SK-N-SH (cell line): Measurements from ENCODE around the gene PAFAH1B1.

ENCODE experiments used
- EZH2phosphoT487 ChIP-seq: fragments of 200-600 bp; sonication (generic); IDR thresholded peaks from 2 replicates; pipeline ENCODE4 v1.6.1; 2017; ENCODE audit warnings: low read depth, mixed run types, mild to moderate bottlenecking, antibody characterized with exemption, moderate library complexity, borderline replicate concordance
- FOXM1 ChIP-seq: IDR thresholded peaks from 2 replicates; pipeline ENCODE4 v1.4.0; 2012; ENCODE audit warnings: low read depth, mild to moderate bottlenecking
- MEF2A ChIP-seq: IDR thresholded peaks from 2 replicates; pipeline ENCODE4 v1.4.0; 2012; ENCODE audit warnings: low read depth, borderline replicate concordance
- MXI1 ChIP-seq: IDR thresholded peaks from 2 replicates; pipeline ENCODE4 v1.6.1; 2012; ENCODE audit warnings: mild to moderate bottlenecking, low read depth, low read length, improper control_type of control experiment
- POLR2AphosphoS5 ChIP-seq: IDR thresholded peaks from 2 replicates; pipeline ENCODE4 v1.6.1; 2012; ENCODE audit warnings: low read depth, low read length
- TAF1 ChIP-seq: IDR thresholded peaks from 2 replicates; pipeline ENCODE4 v1.6.1; 2012; ENCODE audit warnings: low read depth, mild to moderate bottlenecking, low read length, moderate library complexity, borderline replicate concordance
- TF ChIP-seq, protein P1 (sequence below): fragments of 200-600 bp; sonication (generic); IDR thresholded peaks from 2 replicates; pipeline ENCODE4 v1.6.1; 2017; ENCODE audit warnings: antibody characterized with exemption, mild to moderate bottlenecking, moderate library complexity
- TF ChIP-seq, protein P2 (sequence below): IDR thresholded peaks from 2 replicates; pipeline ENCODE4 v1.4.0; 2012; ENCODE audit warnings: low read depth, borderline replicate concordance
- TF ChIP-seq, protein P3 (sequence below): IDR thresholded peaks from 2 replicates; pipeline ENCODE4 v1.6.1; 2012; ENCODE audit warnings: mild to moderate bottlenecking, low read depth, low read length, moderate library complexity

DNA sequence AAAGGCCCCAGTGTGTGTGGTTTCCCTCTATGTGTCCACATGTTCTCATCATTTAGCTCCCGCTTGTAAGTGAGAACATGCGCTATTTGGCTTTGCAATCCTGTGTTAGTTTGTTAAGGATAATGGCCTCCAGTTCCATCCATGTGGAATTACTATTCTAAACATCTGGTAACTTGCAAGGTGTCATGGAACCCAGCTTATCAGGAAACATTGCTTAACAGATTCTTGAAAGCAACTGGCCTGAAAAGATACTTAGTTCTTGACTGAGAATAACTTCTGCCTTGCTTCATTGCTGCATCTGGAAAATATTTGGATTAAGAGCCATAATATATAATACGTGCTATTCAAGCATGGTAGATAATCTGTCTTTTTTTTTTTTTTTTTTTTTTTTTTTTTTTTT is 27.8 kb downstream of the PAFAH1B1 start:
- TF ChIP-seq, protein P1, sequence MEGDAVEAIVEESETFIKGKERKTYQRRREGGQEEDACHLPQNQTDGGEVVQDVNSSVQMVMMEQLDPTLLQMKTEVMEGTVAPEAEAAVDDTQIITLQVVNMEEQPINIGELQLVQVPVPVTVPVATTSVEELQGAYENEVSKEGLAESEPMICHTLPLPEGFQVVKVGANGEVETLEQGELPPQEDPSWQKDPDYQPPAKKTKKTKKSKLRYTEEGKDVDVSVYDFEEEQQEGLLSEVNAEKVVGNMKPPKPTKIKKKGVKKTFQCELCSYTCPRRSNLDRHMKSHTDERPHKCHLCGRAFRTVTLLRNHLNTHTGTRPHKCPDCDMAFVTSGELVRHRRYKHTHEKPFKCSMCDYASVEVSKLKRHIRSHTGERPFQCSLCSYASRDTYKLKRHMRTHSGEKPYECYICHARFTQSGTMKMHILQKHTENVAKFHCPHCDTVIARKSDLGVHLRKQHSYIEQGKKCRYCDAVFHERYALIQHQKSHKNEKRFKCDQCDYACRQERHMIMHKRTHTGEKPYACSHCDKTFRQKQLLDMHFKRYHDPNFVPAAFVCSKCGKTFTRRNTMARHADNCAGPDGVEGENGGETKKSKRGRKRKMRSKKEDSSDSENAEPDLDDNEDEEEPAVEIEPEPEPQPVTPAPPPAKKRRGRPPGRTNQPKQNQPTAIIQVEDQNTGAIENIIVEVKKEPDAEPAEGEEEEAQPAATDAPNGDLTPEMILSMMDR, result no peak
- TF ChIP-seq POLR2AphosphoS5, result no peak
- no peak for TF ChIP-seq EZH2phosphoT487
- no peak for TF ChIP-seq TAF1
- TF ChIP-seq MXI1, result no peak
- TF ChIP-seq, protein P2, sequence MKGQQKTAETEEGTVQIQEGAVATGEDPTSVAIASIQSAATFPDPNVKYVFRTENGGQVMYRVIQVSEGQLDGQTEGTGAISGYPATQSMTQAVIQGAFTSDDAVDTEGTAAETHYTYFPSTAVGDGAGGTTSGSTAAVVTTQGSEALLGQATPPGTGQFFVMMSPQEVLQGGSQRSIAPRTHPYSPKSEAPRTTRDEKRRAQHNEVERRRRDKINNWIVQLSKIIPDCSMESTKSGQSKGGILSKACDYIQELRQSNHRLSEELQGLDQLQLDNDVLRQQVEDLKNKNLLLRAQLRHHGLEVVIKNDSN, result no peak
- TF ChIP-seq, protein P3, sequence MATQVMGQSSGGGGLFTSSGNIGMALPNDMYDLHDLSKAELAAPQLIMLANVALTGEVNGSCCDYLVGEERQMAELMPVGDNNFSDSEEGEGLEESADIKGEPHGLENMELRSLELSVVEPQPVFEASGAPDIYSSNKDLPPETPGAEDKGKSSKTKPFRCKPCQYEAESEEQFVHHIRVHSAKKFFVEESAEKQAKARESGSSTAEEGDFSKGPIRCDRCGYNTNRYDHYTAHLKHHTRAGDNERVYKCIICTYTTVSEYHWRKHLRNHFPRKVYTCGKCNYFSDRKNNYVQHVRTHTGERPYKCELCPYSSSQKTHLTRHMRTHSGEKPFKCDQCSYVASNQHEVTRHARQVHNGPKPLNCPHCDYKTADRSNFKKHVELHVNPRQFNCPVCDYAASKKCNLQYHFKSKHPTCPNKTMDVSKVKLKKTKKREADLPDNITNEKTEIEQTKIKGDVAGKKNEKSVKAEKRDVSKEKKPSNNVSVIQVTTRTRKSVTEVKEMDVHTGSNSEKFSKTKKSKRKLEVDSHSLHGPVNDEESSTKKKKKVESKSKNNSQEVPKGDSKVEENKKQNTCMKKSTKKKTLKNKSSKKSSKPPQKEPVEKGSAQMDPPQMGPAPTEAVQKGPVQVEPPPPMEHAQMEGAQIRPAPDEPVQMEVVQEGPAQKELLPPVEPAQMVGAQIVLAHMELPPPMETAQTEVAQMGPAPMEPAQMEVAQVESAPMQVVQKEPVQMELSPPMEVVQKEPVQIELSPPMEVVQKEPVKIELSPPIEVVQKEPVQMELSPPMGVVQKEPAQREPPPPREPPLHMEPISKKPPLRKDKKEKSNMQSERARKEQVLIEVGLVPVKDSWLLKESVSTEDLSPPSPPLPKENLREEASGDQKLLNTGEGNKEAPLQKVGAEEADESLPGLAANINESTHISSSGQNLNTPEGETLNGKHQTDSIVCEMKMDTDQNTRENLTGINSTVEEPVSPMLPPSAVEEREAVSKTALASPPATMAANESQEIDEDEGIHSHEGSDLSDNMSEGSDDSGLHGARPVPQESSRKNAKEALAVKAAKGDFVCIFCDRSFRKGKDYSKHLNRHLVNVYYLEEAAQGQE, result no peak
- no peak for TF ChIP-seq MEF2A
- no peak for TF ChIP-seq FOXM1
